Tibial nerve (tissue), 3 donors: ENCODE results near the gene TRAP1.

Experiments
- POLR2A ChIP-seq, 2 donors: fragments of 450-650 bp; IDR thresholded peaks; one replicate each; pipeline ENCODE4 v1.6.1; 2017; ENCODE audit warnings: antibody characterized with exemption in 2 of 2, mild to moderate bottlenecking in 2 of 2, moderate library complexity in 2 of 2
- TF ChIP-seq, protein P1 (sequence below), 5 experiments: fragments of 200-600 bp in 3 of 5; fragments of 450-650 bp in 2 of 5; sonication (generic) in 3 of 5; IDR thresholded peaks; one replicate each; pipeline ENCODE4 v1.5.1; 2016 to 2019; ENCODE audit warnings: antibody characterized with exemption in 5 of 5, mild to moderate bottlenecking in 3 of 5, moderate library complexity in 2 of 5

- TF ChIP-seq, protein P1, sequence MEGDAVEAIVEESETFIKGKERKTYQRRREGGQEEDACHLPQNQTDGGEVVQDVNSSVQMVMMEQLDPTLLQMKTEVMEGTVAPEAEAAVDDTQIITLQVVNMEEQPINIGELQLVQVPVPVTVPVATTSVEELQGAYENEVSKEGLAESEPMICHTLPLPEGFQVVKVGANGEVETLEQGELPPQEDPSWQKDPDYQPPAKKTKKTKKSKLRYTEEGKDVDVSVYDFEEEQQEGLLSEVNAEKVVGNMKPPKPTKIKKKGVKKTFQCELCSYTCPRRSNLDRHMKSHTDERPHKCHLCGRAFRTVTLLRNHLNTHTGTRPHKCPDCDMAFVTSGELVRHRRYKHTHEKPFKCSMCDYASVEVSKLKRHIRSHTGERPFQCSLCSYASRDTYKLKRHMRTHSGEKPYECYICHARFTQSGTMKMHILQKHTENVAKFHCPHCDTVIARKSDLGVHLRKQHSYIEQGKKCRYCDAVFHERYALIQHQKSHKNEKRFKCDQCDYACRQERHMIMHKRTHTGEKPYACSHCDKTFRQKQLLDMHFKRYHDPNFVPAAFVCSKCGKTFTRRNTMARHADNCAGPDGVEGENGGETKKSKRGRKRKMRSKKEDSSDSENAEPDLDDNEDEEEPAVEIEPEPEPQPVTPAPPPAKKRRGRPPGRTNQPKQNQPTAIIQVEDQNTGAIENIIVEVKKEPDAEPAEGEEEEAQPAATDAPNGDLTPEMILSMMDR (IDR thresholded peaks at IDR 0.05), result no peak
- TF ChIP-seq POLR2A (IDR thresholded peaks at IDR 0.05), result no peak
Measured at GRCh38 chr16:3641801-3642396, 75.4 kb downstream of the TRAP1 start.
